Measurements from ENCODE around the gene ATF7IP.

DNA sequence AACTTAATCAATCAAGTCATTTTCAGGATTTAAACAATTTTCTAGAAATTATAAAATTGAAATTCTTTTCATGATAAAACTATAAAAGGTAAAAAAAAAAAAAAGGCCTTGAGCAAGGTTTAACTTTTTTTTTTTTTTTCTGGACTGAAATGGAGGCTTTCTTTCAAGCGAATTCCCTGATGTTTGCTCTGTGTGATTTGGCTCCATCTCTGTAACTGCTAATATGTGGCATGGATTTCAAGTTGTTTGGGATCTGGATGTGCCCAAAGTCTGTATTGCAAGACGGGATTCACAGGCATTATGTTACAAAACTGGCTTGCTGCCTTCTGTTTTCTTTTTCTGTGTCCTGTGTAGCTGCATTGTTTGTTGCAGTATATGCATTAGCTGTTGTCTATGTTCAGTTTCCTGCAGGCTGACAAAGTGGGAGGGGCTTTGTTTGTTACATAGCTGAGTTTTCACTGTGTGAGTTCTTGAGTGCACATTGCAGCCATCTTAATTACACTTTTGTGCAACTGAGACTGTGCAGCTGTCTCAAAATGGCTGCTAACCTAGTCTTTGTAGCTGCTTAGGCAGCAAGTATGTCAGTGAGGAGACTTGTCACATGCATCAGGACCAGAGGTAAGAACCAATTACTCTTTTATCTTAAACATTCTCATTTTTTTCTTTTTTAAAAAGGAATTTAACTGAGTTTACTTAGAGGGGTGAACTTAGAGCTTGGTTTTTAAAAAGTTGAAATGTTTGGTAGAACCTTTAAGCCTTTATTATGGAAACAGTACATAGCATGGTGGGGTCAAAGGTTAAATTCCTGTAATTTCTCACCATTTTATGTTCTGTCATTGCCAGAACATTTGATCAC, 19.5 kb downstream of the ATF7IP start:
- TF ChIP-seq, protein P1, sequence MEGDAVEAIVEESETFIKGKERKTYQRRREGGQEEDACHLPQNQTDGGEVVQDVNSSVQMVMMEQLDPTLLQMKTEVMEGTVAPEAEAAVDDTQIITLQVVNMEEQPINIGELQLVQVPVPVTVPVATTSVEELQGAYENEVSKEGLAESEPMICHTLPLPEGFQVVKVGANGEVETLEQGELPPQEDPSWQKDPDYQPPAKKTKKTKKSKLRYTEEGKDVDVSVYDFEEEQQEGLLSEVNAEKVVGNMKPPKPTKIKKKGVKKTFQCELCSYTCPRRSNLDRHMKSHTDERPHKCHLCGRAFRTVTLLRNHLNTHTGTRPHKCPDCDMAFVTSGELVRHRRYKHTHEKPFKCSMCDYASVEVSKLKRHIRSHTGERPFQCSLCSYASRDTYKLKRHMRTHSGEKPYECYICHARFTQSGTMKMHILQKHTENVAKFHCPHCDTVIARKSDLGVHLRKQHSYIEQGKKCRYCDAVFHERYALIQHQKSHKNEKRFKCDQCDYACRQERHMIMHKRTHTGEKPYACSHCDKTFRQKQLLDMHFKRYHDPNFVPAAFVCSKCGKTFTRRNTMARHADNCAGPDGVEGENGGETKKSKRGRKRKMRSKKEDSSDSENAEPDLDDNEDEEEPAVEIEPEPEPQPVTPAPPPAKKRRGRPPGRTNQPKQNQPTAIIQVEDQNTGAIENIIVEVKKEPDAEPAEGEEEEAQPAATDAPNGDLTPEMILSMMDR (IDR thresholded peaks at IDR 0.05) = no peak
- no peak for TF ChIP-seq EP300 (IDR thresholded peaks at IDR 0.05)

Data from upper lobe of left lung (tissue), 4 donors.